GM18499 (cell line): ENCODE results near the gene FGF4.

Experiments used
- ATAC-seq: cut with Tn5 transposase; IDR thresholded peaks from one replicate; pipeline ENCODE4 v1.9.1; 2021; ENCODE audit warnings: moderate number of reproducible peaks; ENCODE audit not compliant: insufficient read depth, unreplicated experiment

The FGF4 gene

DNA sequence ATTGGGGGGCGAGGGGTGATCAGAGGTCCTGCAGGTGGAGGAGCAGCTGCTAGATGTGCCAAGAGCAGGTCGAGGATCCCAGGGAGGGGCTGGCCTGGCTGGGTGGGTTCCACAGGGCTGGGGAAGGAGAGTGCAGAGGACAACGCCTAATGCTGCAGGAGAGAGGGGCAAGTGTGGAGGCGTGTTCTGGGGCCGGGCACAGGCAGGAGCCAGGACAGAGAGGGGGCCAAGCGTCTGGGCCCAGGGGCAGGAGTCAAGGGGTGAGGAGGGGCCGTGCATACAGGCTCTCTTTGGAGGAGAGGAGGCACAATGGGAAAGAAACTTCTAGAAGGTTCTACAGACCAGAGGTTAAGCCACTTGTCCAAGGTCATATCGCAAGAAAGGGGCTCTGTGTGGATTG lies 44.6 kb downstream of the FGF4 start:
- no peak for ATAC-seq

DNA sequence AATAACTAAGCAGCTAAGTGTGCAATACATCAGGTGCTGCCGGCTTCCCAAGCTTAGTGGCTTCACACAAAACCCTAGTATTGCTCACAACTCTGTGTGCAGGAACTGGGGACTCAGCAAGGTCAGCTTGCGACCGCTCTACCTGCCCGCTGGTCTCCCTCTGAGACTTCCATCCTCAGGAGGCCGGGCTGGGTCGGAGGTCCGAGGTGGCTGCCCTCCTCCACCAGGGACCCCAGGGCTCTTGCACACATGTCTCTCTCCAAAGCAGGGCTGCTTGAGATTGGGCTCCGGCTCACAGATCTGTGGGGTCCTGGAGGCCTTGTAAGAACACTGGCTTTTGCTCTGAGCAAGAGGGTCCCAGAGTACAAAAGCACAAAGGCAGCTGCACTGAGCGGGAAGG lies 45.9 kb downstream of the FGF4 start:
- ATAC-seq, result no peak

DNA sequence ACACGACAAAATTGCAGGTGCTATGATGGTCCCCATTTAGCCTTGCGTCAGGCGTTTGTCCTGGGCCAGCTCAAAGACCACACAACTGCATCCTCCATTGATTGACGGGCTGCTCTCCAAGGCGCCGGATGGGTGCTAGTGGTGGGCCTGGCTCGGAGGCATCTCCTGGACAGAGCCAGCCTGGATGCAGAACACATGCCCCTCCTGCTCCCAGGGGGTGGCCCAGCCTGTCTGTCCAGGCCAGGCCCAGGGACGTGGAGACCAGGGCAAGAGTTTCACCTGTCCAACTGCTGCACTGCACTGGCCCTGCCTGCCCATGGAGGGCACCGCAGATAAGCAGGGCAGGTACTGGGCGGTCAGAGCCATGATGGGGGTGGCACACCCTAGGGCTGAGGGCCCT lies 47.9 kb downstream of the FGF4 start:
- ATAC-seq, result no peak

DNA sequence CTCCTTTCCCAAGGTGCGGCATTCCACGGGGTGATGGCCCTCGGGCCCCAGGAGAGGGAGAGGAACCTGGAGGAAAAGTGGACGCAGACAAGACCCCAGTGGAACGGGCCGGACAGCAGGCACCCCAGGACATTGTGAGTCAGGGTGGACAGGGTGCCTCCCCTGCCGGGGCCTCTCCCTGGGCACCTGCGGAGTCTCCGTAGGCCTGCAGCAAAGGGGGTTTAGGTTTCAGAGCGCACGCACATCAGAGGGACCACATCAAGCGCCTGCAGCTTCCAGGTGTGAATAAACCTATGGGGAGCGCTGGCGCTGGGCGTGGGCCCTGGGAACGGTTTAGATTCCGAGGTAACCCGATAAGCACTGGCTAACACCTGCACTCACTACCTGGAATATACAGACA lies 48.7 kb downstream of the FGF4 start:
- no peak for ATAC-seq

DNA sequence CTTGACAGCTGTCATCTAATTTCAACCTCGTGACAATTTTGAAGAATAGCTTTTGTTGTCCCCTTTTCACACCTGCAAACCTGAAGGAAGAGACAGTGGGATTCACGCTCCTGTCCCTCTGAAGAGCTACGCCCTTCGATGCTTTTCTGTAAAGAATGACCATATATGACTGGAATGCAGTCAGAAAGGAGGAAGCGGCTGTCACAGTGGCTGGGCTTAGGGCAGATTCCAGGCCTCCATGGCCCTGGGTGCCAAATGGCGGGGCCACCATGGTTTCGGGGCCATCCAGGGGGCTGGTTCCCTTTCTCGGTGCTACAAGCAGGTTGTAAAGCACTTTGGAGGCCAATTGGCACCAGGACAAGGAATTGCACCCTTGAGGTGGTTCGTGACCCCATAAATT lies 49.1 kb downstream of the FGF4 start:
- no peak for ATAC-seq

- no peak for ATAC-seq
Observed at GRCh38 chr11:69721745-69722144, 53.4 kb downstream of the FGF4 start.

GRCh38 chr11:69721106-69721505 lies 54.0 kb downstream of the FGF4 start:
- no peak for ATAC-seq
